ENCODE results near the gene PLG.
"Not testable (repeated sequence)": the region's sequence is repeated elsewhere in the genome, so short reads cannot be mapped to it uniquely, and the experiment has no call there.

Gene PLG

DNA sequence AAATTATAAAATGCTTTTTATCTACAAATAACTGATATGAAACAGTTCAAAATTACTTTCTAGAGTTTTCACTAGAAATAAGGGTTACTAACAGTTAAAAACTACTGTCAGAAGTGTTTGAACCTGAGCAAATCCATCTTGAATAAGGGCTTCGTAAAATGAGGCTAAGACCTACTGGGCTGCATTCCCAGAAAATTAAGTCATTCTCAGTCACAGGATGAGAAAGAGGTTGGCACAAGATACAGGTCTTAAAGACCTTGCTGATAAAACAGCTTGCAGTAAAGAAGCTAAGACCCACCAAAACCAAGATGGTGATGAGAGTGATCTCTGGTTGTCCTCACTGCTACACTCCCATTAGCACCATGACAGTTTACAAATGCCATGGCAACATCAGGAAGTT, 93.7 kb downstream of the PLG start:
- no peak overlapping the region for H3K4me3 ChIP-seq (replicated peaks in 1 of 2; ENCODE audit: low read depth in 2 of 2, low read length in 2 of 2)
- no peak for DNase-seq (ENCODE audit: low read depth in 2 of 2)
- TF ChIP-seq, protein P1, sequence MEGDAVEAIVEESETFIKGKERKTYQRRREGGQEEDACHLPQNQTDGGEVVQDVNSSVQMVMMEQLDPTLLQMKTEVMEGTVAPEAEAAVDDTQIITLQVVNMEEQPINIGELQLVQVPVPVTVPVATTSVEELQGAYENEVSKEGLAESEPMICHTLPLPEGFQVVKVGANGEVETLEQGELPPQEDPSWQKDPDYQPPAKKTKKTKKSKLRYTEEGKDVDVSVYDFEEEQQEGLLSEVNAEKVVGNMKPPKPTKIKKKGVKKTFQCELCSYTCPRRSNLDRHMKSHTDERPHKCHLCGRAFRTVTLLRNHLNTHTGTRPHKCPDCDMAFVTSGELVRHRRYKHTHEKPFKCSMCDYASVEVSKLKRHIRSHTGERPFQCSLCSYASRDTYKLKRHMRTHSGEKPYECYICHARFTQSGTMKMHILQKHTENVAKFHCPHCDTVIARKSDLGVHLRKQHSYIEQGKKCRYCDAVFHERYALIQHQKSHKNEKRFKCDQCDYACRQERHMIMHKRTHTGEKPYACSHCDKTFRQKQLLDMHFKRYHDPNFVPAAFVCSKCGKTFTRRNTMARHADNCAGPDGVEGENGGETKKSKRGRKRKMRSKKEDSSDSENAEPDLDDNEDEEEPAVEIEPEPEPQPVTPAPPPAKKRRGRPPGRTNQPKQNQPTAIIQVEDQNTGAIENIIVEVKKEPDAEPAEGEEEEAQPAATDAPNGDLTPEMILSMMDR (IDR thresholded peaks at IDR 0.05; ENCODE audit: low read depth, low read length): no peak

DNA sequence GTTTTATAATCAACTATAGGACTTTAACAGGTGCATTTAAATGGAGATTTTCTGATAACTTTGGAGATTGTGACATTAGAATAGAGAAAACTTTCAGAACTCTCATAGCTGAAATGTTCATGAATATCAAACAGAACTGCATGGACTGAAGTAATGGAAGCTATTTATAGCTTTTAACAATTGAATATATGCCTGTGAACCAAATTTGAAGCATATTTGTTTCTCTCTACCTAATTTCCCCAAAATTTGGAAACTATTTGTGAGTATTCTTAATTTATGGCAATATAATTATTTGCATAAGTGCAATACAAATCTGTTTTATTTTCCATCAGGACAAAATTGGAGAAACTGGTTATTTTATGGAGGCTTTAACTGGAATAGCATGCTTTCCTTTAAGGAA, 96.6 kb downstream of the PLG start:
- TF ChIP-seq, protein P1 (IDR thresholded peaks at IDR 0.05; ENCODE audit: low read depth, low read length): no peak
- H3K4me3 ChIP-seq (replicated peaks in 1 of 2; ENCODE audit: low read depth in 2 of 2, low read length in 2 of 2): no peak overlapping the region
- no peak for DNase-seq (ENCODE audit: low read depth in 2 of 2)

DNA sequence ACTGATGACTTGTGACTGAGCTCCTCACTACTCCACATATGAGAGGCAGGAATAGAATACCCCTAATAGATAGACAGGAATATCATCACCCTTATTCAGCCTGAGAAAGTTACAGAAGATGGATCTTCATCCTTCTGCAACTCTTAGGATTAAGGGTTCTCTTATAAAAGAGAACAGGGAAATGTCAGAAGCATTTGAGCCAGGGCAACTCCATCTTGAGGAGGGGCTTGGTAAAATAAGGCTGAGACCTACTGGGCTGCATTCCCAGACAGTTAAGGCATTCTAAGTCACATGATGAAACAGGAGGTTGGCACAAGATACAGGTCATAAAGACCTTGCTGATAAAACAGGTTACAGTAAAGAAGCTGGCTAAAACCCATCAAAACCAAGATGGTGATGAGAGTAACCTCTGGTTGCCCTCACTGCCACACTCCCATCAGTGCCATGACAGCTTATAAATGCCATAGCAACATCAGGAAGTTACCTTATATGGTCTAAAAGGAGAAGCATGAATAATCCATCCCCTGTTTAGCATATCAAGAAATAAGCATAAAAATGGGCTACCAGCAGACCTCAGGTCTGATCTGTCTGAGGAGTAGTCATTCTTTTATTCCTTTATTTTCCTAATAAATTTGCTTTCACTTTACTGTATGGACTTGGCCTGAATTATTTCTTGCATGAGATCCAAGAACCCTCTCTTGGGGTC, 97.9 kb downstream of the PLG start:
- no peak for DNase-seq (ENCODE audit: low read depth in 2 of 2)
- H3K4me3 ChIP-seq (replicated peaks in 1 of 2; ENCODE audit: low read depth in 2 of 2, low read length in 2 of 2): no peak overlapping the region
- TF ChIP-seq, protein P1 (IDR thresholded peaks at IDR 0.05; ENCODE audit: low read depth, low read length): no peak

DNA sequence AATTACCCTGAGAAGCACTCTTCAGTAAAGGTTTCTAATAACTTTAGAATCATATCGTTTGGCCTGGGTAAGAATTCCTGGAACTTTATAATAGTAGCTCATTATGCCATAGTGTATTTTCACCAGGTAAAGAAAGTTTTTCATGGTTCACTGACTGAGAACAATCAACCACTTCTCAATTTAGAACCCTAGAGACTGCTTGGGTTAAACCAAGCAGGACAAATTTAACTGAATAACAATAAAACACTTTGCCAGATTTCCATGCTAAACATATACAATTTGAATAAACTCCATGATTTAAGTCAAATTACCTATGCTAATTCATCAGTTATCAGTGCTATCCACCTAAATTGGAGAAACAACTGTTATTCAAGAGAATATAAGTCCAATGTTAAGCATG, 99.4 kb downstream of the PLG start:
- H3K4me3 ChIP-seq (replicated peaks in 1 of 2; ENCODE audit: low read depth in 2 of 2, low read length in 2 of 2): no peak overlapping the region
- DNase-seq (ENCODE audit: low read depth in 2 of 2): no peak
- TF ChIP-seq, protein P1 (IDR thresholded peaks at IDR 0.05; ENCODE audit: low read depth, low read length): no peak

DNA sequence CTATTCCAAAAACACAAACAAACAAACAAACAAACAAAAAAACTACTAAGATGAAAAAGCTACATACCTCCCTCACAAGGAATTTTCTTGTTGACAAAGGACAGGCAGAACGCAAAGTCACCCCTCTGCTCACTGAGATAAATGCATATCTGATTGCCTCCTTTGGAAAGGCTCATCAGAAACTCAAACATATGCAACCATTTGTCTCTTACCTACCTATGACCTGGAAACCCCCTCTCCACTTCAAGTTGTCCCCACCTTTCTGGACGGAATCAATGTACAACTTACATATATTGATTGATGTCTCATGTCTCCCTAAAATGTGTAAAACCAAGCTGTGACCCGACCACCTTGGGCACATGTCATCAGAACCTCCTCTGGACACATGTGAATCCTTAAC, 100.0 kb downstream of the PLG start:
- not testable (repeated sequence) for DNase-seq (ENCODE audit: low read depth in 2 of 2); H3K4me3 ChIP-seq (replicated peaks in 1 of 2; ENCODE audit: low read depth in 2 of 2, low read length in 2 of 2)

All from cardiac fibroblast (primary cell).